NCI-H187 treated with DMSO at 0.1 percent for 48 hours (cell line): ENCODE data around the gene CMIP.

Experiments used
- DNase-seq: peaks from one replicate; lab custom pipeline; 2025; lab: John Stamatoyannopoulos, UW

CMIP gene

DNA sequence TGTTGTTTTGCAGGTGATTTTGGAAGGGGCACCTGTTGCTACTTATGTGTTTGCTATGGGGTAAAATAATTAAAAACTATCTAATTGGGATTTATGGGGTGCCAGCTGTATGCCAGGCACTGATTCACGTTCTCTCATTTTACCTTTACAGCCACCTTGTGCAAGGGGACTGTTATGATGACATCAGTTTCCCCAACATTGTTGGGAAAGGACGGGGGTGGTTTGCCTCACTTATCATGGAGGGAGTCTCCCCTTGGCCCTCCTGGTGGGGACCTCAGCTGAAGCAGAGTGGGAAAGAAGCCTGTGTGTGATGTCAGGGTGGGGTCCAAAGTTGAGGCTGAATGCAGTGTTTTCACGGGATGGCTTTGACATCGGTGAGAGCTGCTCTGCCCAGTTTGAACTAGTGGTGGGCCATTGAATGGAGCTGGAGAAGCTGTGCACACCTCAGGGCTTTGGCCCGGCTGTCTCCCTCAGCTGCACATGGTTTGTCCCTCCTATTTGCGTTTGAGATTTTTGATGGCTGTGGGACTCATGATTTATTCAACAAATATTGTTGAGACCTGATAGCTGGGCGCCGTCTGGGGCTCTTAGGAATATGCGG, 36.1 kb downstream of the CMIP start:
- DNase-seq: no peak

- DNase-seq: peak; percentile 33
These were observed 36.7 kb downstream of the CMIP start for GRCh38 chr16:81481207-81481821.

GRCh38 chr16:81482329-81483063, 37.9 kb downstream of the CMIP start:
- DNase-seq: no peak

- no peak for DNase-seq
These were observed 38.7 kb downstream of the CMIP start for GRCh38 chr16:81483064-81483969.

DNA sequence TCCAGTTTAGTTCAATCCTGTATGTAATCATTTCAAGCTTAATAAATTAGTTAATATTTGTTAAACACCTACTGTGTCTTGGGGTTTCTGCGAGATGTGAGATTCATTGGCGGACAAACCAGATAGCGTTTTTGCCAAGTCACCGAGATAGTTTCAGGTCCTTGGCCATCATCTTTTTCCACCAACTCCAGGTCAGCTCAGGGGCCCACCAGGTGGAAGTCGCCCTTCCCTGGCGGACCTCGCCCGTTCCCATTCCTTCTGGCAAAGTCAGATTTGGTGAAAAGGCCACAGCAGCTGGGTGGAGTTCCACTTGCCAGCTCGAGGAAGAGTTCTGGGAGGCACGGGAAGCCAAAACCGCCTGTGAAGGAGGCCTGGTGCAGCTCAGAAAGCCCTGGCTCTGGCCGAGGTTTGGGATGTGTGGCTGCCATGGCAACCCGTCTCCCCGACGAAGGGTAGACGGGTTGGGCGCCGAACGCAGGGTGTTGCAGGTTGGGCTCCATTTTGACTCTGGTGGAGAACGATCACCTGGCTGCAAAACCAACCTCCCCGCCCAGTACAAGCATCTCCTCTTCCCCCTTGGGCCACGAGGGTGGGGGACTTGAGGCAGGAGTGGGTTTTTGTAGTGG, 39.5 kb downstream of the CMIP start:
- no peak for DNase-seq

- no peak for DNase-seq
These were observed 40.5 kb downstream of the CMIP start for GRCh38 chr16:81484908-81485624.

DNA sequence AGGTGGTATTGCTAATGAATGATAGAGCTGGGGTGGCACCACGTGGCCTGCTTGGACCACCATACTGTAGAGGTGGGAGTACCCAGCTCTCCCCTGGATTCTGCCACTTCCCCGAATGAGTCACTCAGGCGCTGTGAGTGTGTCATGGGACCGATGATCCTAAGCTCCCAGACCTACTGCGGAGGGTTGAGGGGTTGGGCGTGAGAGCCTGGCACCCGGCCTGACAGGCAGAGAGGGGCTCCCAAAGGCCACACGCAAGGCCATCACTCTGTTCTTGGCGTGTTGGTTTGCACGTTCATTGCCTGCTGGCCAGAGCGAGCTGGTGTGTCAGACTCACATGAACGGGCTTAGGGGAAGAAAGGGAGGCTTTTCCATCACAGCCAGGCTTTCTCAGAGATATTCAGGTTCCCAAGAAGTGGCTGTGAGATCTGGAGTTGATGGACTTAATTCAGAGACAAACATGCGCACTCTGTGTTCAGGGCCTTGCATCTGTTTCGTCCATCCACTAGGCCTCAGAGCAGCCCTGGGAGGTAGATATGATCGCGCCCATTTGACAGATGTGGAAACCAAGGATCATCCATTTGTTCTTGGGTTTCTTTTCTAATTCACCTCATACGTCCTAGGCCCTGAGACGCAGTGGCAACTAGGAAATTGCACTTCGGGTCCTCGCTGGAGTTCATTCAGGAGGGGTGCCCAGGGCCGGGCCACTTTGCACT, 41.4 kb downstream of the CMIP start:
- no peak for DNase-seq

DNA sequence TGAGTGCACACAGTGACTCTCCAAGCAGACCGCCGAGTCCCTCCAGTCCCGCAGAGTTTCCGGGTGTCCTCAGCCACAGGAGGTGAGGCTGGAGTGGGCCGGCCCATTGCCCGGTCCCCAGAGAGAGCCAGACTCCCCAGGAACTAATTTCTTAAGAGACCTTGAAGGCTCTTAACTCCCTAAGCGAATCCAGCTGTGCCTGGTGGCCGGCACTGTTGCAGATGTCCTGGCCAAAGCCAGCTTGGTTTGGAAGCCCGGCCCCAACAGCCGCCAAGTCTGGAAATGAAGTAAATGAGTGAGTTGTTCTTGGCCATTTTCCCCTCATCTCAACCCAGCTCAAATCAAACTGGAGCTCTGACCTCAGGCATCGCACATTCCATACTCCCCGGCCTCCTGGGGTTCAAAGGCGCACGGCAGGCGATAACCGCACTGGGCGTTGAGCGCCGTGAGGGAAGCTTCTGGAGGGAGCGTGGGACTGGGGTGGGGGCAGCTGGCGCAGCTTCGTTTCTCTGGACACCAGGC, 42.0 kb downstream of the CMIP start:
- no peak for DNase-seq

- DNase-seq: no peak
These were observed 42.7 kb downstream of the CMIP start for GRCh38 chr16:81487301-81487720.

- DNase-seq: no peak
These were observed 44.2 kb downstream of the CMIP start for GRCh38 chr16:81488687-81489411.

DNA sequence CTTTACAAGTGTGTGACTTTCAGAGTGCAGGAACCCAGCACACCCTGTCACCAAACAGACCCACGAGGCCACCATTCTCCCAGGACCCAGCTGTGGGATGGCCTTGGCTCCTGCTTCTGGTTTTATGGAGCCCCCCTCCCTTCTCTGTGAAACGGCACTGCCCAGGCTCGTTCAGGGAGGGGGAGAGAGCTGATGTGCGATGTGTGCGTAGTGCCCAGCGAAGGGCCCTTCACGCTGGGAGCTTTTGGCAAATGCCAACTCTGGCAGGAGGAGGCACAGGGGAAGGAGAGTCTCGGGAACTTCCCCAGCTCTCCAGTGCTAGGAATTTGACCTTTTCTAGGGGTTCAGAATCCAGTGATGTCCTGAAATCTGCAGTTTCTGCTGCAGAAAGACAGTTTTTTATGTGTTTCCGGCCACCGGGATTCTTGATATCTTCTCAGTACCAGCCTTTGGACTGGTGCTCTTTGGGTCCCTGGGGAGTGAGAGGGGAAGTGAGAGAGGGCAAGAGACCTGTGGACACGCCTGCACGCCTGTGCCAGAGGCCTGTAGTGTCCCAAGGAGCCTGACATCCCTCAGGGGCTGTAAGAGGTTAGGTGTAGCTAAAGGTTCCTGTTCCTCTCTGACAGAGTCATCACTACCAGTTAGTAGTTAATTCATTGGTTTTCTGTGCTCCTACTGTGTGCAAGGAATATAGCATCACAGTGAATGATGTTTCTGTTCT, 45.1 kb downstream of the CMIP start:
- no peak for DNase-seq

GRCh38 chr16:81491541-81492188, 47.1 kb downstream of the CMIP start:
- DNase-seq: no peak

DNA sequence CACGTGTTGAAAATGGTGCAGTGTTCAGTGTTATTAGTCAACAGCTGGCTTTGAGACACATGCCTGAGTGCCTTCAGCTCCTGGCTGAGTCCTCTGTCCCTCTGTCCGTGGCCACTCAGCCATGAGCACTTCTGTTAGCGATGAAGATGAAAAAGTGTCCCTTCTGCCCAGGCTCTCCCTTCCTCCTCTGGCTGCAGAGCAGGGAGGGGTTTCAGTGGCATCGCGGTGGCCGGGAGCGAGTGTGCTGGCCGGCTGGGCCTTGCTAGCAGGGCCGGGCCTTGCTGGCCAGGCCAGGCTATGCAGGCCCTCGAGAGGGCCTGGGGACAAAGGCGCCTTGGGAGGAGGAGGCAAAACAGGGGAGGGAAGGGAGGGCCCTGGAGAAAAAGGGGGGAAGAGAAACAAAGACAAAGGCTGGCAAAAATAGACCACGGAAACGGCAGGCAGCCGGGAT, 47.7 kb downstream of the CMIP start:
- DNase-seq: no peak

DNA sequence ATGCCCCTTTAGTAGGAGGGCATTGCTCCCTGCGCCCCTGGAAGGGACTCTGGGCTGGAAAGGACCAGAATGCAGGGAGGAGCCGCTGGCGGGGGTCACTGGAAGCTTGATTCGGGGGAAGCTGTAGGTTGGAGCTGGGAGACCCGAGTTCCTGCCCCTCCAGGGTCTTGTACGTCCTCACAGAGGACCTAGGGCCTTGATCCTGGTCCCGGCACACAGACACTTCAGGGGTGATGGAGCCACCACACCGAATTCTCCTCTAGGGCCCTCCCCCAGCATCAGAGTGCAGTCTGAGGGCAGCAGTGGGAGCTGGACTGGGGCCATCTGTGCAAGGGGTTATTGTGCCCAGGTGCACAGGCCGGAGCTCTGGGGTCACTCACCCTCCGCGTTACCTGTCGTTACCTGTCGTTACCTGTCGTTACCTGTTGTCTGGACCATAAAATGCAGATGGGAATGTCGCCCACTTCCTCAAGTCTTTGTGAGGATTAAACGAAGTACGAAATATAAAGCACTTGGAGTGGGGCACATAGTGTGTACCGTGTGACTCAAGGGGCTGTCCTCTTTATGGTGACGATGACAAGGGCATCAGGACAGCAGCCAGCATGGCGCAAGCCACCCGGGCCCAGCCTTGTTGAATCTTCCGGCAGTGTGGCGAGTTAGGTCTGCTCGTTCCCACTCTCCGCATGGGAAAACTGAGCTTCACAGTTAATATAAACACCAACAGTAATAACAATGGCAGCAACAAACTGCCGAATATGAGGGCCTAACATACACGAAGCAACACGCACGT, 48.6 kb downstream of the CMIP start:
- DNase-seq: no peak

DNA sequence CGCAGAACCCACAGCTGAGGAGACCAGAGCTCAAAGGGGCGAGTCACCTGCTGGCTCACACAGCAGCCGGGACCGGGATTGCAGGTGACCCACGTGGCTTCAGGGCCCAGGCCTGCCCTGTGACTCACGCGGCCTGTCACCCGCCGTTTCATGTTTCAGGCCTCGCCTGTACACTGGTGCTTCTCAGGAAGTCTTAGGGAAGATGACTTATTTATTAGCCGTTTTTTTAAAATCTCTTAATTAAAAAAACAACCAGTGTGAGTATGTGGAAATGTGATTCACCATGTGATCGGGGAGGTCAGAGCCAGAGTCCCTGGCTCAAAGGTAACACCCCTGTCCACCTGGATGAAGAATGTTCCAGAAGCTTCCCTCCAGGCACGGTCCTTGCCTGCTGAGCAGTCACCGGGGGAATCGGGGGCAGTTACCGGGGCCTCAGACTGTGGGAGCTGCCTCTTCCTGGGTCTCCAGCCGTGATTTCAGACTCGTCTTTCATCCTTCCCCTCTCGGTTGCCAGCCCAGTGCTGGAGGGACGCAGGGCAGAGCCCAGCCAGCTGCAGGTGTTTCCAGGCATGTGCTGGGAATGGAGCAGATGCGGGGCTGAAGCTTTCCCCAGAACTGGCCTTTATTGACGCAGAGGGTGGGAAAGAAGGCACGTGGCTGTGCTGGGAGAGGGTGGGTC, 49.3 kb downstream of the CMIP start:
- no peak for DNase-seq

GRCh38 chr16:81494434-81494806, 49.8 kb downstream of the CMIP start:
- DNase-seq: no peak

DNA sequence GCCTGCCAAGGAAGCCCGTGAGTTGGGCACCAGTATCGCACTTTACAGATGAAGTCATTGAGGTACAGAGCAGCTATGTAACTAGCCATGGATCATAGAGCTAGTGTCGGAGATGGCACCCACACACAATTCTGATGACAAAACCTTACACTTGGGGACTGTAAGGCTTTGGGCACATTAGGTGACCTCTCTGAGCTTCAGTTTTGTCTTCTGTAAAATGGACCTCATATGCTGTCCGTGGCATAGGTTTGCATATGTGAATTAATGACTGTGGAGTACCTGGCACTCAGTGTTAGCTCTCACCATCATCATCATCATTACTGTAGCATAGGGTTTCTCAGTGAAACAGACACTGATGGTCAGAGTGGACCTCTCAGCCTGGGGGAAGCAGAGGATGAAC, 50.3 kb downstream of the CMIP start:
- no peak for DNase-seq
